ENCODE results near the gene PRKCQ.
A peak's percentile ranks its signal among the peaks of the same experiment; 100 is the strongest.
"Not testable (repeated sequence)": the region's sequence is repeated elsewhere in the genome, so short reads cannot be mapped to it uniquely, and the experiment has no call there.

Gene PRKCQ

DNA sequence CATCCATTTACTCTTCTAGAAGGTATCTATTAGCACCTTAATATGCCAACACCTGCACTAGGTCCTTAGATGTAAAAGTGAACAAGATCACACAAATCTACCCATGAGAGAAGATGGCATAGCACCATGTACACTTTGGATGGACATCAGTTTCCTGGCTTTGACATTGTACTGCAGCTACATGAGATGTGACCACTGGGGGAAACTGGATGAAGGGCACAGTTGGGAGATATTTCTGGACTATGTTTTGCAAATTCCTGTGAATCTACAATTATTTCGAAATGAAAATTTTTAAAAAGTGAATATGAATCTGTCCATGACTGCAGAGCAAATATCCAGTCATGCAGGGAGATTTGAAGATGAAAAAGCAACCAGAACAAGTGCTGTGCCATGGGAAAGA lies 124.5 kb downstream of the PRKCQ start:
- no peak for DNase-seq (ENCODE audit: low read depth)

DNA sequence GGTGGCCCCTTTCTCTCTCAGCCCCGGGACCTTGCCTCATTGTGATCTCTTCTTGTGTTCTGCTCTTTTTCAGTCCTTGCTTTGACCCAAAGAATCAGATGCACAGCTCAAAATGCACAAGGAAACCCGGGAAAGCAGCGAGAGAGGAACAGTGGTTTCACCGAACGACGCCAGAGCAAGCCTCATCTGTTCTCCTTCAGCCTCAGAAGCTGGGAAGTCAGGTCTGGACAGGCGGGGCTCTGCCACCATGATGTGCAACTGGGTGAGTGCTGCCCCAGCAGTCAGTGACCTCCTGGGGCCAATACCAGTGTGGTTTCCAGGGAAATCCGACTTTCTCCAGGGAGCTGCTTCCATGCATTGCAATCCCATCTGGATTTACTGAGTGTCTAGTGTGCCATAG lies 133.4 kb downstream of the PRKCQ start:
- no peak for DNase-seq (ENCODE audit: low read depth)

DNA sequence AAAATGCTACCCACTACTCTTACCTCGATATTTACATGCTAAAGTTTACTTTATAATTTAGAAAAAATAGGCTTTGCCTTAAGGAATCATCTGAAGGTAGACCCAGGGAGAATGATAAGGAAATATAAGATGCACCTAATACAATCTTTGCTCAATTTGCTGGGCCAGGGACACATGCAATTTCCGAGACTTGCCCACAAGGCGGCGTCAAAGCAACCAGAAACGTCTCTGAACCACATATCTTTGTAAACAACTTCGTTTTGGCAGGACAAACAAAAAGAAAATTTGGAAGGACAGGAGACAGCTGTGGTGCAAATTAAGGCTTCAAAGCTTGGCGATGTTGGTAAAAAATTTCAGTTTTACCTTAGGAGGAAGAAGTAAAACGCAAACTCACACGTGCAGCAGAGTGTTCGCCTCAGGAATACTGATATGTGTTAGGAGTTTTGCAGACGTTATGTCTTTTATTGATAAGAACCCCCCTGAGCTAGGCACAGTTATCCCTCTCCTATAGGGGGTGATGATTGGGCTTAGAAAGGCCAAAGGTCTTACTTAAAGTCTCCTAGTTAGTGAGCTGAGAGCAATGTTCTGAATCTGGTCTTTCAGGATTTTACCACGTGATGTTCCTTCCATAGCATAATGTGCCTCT lies 134.3 kb downstream of the PRKCQ start:
- DNase-seq (ENCODE audit: low read depth), result peak; percentile 17

DNA sequence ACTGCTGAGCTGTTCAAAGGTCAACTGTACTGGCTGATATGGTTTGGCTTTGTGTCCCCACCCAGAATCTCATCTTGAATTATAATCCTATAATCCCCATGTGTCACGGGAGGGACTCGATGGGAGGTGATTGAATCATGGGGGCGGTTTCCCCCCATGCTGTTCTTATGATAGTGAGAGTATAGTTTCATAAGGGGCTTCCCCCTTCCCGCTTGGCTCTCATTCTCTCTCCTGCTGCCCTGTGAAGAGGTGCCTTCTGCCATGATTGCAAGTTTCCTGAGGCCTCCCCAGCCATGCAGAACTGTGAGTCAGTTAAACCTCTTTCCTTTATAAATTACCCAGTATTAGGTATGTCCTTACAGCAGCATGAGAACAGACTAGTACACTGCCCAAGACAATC lies 140.2 kb downstream of the PRKCQ start:
- DNase-seq (ENCODE audit: low read depth), result not testable (repeated sequence)

DNA sequence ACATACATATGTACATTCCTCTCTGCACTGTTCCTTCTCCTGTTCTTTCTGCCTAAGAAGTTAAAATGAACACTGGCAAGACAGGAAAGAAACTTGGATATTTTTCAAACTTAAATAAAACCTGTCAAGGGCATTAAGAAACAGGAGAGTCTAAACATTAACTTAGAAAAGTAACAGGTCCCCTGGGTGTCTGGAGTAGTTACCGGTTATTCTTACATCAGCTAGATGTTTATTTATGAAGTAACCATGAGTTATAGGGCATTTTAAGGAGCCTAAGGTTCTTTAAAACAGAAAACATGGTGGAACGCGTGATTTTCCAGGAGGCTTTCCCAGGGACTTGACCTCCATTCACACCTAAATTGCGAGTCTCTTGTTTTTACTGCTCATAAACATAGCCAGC lies 148.2 kb downstream of the PRKCQ start:
- no peak for DNase-seq (ENCODE audit: low read depth)

DNA sequence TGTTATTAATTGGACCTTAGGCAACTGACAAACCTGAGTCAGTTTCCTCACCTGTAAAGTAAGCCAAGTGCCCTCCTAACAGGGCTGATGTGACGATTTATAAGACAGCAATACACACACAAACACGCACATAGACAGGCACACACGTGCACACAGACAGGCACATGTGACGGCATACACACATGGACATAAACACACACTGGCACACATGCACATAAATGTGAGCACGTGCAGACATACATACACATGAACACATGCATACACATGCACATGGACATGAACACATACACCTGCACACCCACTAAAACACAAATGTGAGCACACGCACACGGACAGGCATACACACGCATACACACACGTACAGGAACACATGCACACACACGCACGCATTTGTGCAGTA lies 148.9 kb downstream of the PRKCQ start:
- no peak for DNase-seq (ENCODE audit: low read depth)

DNA sequence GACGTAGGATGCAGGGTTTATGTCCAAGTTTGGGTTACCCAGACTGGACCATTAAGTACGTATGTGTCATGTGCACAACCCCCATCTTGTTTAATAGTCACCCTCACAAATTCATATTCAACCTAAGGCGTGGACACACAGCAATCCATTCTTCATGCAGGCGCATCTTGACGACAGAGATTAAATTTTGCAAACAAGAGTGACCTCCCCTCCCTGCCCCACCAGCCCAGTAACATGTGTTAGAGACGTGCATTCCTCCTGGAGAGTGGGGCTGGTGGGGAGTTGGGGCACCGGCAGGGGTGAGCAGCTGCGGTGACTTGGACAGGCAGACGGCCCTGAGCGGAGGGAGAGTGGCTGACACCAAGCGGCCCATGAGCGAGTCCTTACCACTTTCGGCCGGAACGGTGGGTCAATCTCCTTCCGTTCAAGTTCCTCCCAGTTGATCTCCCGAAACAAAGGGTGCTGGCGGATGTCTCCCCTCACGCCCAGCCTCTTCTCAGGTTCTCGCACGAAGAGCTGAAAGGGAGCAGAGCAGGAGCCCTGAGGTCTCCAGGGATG lies 149.6 kb downstream of the PRKCQ start:
- DNase-seq (ENCODE audit: low read depth), result no peak

DNA sequence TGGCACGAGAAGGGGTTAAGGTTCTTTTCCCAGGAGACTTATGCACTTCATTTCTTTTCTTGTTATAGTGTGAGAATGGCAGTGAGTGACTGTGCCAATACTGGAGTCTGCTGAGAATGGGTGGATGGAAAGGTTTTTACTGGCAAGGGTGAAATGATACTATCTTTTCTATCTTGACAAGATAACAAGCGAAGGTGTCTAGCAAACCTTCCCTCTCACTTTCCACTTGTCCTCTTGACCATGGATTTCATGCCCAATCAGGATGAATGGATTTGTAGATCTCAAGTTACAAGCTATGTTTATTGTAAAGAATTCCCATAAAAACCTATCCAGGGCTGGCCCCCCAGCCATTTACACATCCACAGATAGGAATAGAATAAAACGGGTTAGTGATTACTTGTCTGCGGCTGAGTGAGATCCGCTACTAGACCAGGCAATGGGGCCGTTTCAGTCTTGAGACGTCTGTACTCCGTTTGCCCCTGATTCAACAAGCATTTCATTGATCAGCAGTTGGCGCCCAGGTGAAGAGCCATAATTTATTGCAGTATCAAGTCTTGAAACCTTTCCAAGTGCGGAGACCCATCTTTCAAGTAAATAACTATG lies 152.6 kb downstream of the PRKCQ start:
- DNase-seq (ENCODE audit: low read depth), result no peak

DNA sequence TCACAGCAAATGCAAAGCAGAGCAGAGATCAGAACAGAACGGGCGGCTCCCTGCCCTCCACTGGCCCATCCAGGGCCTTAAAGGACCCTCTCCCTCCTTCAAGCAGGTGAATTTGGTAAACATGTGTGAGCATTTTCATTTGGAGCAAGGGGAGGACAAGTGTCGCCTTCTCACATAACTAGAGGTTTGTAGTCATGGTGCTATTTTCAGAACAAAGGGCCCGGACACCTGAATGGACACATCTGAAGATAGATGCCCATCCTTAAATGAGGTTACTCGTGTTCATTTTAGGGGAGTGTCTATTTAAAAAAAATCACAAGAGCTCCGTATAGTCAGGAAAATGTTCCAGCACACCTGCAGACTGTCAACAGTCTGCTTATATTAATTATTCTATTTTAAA lies 153.8 kb downstream of the PRKCQ start:
- DNase-seq (ENCODE audit: low read depth), result no peak

DNA sequence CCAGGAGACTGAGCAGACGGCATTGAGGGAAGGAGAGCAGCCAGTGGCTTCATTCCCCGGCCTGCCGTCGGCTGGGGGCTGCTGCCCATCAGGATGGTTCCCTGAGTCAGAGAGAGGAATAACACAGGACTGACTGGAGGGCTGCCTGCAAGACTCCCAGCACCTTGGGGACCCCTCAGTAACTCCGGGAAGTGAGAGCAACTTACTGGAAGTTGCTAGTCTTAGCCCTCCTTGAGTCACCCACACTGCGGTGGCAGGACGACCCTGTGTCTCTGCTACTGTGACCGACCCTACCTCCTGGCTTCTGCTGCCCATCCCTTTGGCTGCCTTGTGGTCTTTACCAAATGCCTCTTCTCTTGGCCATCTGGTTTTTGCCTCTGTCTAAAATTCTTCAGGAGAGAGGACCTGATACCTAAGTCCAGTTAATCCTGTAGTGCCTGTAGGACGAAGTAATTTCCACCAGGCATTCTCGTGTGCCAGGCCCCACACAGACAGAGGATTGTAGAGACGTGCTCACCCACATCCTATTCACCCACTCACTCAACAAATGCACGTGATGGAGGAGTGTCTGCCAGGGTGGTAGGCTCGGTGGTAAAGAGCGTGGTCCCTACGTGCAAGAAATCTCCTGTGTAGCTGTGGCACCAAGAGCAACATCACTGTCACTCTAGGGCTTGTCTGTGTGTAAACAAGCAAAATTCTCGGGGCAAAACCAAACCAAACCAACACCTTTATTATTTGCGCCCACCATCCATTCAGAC lies 156.5 kb downstream of the PRKCQ start:
- no peak for DNase-seq (ENCODE audit: low read depth)

DNA sequence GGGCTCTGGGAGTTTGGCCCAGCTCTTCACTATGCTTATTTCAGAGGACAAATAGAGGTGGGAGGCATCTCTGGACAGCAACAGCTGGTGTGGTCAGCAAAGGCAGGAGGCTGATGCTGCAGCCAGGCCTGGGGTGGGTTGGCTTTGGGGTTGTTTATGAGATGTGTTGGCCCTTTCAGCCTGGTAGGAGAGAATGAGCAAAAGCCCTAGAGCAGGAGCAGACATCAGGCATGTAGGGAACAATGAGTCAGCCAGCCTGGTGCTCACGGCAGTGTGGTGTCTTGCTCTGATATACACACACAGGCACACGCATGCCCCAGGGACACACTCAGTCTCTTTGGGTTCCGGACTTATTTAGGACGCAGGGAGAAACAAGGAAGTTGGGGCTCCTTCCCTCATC lies 157.1 kb downstream of the PRKCQ start:
- no peak for DNase-seq (ENCODE audit: low read depth)

DNA sequence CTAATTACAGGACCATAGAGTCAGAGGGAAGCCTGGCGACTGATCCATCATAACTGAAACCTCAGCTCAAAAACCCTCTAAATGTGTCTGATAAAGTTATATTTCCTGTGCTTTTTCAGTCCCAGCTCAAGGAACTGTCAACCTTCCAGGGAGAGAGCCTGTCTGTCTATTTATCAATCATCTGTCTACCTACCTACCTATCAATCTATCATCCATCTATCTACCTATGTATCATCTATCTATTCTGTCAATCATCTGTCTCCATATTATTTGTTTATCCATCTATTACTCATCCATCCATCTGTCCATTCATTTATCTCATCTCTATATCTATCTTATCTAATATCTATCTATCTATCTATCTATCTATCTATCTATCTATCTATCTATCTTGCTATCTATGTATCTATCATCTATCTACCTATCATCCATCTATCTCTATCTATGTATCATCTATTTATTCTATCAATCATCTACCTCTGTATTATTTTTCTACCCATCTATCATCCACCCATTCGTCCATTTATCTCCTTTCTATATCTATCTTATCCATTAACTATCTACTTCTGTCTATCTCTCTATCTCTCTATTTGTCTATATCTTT lies 161.4 kb downstream of the PRKCQ start:
- DNase-seq (ENCODE audit: low read depth), result no peak

DNA sequence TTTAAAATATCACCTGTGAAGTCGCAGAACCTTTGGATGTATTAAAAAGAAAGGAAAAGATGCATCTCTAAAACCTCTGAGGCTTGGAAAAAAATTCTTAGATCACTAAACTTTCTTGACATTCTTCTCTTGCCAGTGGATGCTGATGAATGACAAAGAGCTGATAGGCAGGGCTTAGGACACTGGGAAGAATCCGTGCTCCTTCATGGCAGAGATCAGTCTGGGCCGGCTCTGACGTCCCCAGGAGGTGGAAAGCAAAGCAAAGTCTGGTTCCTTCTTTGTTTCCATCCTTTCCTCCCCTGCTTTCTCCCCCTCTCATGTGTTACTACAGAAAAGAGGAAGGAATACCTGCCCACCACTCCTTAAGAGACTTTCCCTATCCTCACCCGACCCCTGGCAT lies 161.9 kb downstream of the PRKCQ start:
- DNase-seq (ENCODE audit: low read depth), result no peak

DNA sequence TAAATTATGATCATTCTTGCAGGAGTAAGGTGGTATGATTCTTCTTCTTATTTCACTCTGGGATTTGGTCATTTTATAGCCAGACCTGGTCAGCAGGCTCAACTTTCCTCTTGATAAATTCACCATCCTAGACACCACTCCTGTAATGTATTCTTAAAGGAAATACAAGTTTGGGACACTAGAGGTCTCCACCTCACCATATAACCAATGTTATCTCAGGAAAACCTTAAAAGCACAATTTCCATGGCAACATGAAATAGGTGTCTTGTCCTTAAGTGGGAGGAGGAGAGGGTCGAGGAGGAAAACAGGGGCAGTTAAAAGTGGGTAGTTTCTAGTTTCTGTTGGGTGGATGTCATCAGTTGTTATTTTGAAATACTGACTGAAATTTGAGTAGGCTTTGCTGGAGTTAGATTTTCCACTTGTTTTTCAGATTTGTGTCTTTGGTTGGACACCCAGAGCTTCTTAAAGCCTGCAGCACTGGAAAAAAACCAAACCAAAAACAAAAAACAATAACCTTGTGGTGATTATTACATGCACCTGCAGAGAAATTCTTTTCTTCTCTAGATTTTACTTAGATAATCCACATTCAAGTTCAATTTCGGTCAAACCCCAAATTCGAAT lies 163.1 kb downstream of the PRKCQ start:
- DNase-seq (ENCODE audit: low read depth), result no peak

DNA sequence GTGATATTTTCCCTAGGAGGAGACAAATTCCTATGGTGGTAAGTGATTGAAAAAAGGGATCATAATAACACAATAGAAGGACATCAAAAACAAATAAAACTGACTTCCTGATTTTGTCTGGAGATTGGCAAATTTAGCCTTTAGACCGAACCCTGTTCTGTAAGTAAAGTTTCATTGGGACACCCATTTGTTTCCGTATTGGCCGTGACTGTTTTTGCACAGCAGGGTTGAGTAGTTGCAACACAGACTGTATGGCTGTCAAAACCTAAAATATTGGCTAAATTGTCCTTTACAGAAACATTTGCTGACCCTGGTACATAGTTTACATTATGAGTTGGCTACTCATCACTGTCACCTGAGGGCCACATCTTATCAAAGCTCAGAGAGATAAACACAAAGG lies 168.6 kb downstream of the PRKCQ start:
- DNase-seq (ENCODE audit: low read depth), result no peak

DNA sequence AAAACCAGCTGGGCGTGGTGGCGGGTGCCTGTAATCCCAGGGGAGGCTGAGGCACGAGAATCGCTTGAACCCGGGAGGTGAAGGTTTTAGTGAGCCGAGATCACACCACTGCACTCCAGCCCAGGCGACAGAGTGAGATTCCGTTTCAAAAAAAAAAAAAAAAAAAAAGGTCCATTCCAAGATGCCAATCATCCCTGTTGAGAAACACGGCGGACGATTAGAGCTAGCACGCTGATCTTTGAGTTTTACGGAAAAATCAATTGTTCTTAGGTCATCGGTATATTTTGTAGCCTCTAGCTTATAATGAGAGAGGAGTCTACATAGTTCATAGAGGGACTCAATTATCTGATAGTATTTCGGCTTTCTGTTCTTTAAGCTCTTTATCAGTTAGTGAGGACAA lies 169.2 kb downstream of the PRKCQ start:
- no peak for DNase-seq (ENCODE audit: low read depth)

DNA sequence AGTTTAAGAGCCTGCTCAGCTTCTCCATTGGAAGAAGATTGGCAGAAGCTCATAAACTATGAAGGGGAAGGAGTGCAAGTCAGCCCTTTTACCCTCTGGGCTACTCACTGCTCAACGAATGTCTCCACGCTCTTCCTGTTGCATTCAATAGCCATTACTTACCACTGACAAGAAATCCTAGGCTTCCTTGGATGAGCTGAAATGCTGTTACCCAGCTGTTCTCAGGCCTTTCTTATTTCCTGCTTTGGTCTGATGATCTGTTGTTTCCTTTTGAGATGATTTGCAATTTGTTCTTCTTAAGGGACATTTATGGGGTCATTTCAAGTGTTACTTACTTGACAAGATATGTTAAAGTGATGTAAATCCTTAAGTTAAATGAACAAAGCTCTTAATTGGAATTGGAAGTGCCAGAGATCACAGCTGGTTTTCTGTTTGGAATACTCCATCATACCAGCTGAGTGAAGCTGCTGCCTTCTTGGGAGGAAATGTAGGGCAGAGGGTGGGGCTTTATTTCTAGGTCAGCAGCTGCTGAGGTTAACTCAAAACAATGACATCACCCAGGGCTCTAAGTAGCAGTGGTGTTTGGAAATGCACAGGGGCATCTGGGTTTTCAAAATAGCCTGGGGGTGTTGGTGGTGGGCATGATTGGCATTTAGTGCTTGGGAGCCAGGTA lies 170.0 kb downstream of the PRKCQ start:
- no peak for DNase-seq (ENCODE audit: low read depth)

DNA sequence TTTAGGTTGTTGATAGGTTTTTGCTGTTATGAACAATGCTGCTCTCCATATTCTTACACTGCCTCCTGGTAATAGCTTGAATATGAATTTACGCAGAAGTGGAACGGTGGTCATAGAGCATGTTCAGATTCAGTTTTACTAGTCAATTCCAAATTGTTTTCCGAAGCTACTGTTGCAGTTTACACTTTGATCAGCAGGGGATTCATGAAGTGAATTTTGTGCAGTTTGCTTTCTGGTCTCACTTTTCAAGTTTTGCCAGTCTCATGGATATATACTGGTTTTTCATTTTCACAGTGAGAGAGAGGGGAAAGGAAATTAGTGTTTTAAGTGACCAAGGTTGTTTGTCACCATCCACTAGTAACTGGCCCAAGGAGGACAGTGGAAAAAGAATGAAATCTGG lies 171.3 kb downstream of the PRKCQ start:
- DNase-seq (ENCODE audit: low read depth), result no peak

DNA sequence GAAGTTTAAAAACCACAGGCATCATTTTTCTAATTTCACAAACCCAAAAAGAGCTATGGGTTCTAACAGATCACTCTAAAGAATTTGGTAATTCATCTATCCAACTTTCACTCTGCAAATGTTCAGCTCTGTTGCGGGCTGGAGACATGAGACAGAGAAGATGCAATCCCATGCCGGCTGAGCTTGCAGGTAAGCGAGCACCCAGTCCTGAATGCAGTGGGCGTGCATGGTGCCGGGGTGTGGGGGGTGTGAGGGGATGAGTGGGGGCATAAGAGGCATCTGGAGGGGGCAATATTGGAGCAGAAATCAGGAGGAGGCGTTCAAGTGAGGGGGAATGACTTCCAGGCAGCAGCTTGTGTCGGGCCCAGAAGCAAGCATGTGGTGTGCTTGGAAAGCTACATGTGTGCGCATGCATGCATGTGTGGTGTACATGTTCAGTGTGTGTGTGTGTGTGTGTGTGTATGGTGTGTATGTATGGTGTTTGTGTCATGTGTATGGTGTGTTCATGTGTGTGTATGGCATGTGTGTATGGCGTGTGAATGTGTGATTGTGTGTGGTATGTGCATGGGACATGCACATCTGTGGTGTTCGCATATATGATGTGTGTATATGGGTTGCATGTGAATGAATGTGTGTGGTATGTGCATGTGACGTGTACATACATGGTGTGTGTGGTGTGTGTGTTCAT lies 172.9 kb downstream of the PRKCQ start:
- DNase-seq (ENCODE audit: low read depth), result no peak

DNA sequence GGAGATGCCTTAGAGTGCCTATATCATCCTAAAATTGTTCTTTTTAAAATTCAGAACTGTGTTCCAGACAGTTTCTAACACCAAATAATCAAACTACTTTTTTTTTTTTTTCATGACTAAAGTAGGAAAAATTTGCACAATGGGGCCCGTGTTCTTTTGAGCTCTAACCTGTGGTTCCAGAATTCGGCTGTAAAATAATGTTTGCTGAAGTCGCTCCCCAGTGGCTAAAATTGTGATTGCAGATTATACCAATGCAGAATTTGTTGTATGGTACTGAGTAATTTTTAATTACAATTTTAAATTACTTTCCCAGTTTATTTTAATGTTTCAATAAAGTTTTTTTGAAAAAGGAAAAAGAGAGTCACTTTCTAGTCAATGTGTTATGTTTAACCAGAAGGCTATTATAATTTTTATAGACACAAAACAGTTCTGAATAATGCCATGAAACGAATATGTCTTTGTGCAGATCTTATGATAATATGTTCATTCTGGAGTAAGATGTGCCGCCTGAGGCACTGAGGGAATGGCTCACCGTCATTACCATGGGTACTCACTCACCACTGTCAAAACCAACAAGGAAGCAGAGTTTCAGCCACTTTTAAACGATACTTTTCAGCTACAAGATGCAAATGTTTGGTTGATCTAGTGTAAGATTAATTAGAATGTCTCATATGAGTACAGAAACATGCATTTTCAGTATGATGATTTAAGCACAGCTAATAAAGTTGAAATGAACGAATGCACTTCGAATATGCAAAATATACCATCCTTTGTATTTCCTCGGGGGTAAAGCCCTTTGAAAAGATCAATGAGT lies 173.6 kb downstream of the PRKCQ start:
- no peak for DNase-seq (ENCODE audit: low read depth)
